ENCODE measurements around the gene CARMIL1.

GRCh38 chr6:25263657-25264056, 15.5 kb upstream of the CARMIL1 start:
- TF ChIP-seq POLR2A (IDR thresholded peaks at IDR 0.05) (no peak), CTCF (IDR thresholded peaks at IDR 0.05) (no peak)
